HG03442 (cell line): ENCODE measurements around the gene EYA4.

ENCODE experiments used
- ATAC-seq: cut with Tn5 transposase; IDR thresholded peaks from one replicate; pipeline ENCODE4 v1.9.1; 2021; ENCODE audit warnings: mild to moderate bottlenecking, moderate library complexity; ENCODE audit not compliant: unreplicated experiment

EYA4 gene

DNA sequence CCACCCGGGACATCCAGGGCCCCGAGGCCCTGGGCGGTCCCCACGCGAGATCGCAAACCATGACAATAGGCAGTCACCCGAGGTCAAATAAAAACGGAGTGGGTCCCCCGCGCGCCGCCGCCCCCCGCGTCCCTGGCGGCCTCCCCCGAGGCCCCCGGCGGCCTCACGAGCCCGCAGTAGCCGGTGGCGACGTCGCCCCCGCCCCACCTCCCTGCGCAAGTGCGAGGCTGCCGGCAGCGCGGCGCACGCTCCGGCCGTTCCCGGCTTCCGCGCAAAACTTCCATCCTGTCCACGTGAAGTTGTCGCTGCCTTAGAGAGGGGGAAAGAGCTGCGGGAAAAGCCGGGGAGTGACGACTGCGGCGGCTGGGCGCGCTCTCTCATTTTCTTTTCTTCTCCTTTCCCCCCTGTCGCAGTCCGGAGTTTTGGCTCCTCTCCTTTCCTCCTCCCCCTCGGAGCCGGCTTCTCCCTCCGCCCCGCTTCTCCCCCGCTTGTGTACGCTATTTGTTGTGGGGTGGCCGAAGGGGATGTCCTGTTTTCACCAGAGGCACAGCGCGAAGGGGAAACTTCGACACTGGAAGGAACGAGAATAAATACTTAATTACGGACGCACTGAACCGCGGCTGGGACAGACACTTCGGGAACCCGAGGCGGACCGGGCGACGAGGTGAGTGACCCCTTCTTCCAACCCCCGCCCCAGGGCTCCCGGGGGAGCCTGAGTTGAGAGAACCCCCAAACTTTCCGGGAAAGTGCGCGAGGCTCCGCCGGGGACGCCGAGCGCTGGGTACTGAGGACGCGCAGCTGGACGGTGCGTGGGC, at the start of gene EYA4:
TSS of gene EYA4 (plus strand) at position 272 of the 815 bp plus-strand sequence. CDS start 33,424 bp downstream, outside the sequence.
- ATAC-seq = no peak

DNA sequence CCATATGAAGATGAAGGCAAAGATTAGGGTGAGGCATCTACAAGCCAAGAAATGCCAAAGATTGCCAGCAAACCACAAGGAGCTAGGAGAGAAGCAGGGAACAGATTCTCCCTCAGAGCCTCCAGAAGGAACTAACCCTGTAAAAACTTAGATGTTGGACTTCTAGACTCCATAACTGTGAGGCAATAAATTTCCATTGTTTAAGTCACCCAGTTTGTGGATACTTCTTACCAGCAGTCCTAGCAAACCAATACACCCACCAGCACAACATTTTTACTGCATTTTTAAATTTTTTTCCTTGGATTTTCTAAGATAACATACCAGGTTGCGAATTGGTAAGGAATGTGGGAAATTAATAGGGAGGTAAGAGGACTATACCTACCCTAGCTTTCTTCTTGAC, 47.8 kb upstream of the EYA4 start:
- ATAC-seq = no peak

DNA sequence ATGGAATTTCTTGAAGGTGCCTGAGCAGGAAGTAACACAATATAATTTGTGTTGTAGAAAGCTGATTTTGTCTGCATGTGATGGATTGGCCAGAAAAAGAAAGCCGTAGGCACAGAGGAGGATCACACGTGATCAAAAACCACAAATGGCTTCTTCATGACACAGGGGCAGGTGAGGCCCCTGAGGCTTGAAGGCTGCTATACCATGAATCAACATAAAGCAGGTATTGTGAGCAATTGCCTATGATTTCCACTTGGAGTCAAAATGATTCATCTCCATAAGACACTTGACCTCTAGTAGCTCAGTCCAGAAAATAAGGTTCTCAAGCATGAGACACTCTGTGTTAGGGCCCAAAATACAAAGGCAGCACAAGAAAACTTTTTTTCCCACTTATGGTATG, 42.4 kb upstream of the EYA4 start:
- ATAC-seq = no peak

GRCh38 chr6:133201231-133201630, 39.9 kb upstream of the EYA4 start:
- ATAC-seq = no peak

DNA sequence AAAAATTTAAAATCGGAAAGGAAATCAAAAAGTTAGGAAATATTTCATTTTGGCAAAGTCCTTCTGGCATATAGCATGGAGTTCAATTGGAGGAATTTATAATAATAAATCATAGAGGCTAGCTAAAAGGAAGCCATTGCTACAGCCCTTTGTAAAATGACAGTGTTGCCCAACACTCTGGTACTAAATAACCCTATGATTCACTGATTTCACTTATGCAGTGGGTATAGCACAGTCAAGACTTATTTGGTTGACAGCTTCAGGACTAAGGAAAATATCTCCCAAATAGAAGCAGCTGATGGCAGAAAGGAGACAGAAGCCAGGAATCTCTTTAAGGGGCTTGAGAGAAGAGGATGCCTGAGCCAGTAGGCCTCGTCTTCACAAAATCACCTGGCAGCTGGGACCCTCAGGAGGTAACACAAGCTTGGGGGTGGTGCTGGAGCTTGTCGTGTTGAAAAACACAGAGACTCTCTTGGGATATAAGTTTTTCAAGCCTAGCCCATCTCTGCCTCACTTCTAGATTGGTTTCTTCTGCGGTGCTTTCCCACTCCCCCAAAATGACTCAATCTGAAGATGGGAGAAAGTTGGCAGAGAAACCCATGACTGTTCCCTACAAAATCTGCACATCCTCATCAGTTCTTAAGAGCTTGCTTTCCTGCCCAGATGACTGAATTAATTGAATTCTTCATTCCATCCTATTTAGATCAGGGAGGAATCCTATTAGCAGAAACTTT, 38.4 kb upstream of the EYA4 start:
- ATAC-seq = no peak

DNA sequence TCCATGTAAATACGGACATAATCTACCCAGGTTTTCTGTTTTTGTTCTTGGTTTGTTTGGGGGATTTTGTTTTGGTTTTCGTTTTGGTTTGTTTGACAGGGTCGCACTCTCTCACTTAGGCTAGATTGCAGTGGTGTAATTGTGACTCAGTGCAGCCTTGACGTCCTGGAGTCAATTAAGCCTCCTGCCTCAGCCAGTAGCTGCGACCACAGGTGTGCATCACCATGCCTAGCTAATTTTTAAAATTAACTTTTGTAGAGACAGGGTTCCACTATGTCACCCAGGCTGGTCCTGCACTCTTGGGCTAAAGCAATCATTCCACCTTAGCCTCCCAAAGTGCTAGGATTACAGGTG, 37.8 kb upstream of the EYA4 start:
- no peak for ATAC-seq

GRCh38 chr6:133205304-133205703, 35.9 kb upstream of the EYA4 start:
- no peak for ATAC-seq

- ATAC-seq = no peak
Measured at GRCh38 chr6:133206942-133207341, 34.2 kb upstream of the EYA4 start.

- no peak for ATAC-seq
Measured at GRCh38 chr6:133207754-133208153, 33.4 kb upstream of the EYA4 start.

- no peak for ATAC-seq
Measured at GRCh38 chr6:133208183-133208755, 32.9 kb upstream of the EYA4 start.

DNA sequence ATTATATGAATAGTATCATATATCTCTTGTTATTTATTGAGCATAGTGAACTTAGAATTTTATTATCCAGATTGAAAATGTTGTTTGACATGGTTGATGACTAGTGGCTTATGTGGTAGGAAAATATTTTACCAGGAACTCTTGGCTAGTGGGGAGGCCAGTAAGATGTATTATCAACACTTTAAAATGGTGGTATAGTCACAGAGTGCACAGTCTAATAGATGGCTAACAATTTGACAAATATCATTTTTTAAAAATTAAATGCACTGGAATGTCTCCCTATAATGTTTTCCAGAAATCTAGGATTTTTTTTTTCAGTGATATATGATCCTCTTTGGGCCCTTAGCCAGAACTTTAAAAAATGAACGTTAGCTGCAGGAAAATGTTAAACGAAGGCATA, 26.9 kb upstream of the EYA4 start:
- no peak for ATAC-seq

- no peak for ATAC-seq
Measured at GRCh38 chr6:133218852-133219251, 22.3 kb upstream of the EYA4 start.

DNA sequence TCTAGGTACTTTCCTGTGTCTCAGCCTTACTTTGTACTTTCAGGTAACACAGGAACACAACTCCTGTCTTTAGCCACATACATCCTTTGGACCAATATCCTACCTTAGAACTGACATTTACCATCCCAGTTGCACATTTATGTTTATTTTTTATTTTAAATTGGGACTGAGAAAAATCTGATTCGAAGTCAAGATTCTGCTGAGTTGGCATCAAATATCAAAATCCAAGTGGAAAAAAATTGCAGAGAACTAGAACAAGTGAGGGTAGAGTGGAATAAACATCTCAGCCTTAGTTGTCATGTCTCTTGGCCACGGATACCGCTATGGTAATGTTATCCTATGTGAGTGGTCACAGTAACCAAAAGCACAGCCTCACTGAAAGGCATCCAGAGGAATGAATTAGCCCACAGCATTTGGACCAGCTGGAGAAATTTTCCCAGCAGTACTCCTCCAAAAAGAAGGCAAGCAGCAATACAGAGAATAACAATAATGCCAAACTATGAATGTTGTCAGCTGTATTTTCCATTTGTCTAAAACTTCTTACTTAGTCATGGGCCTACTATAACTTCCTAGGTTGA, 17.6 kb upstream of the EYA4 start:
- ATAC-seq = no peak

DNA sequence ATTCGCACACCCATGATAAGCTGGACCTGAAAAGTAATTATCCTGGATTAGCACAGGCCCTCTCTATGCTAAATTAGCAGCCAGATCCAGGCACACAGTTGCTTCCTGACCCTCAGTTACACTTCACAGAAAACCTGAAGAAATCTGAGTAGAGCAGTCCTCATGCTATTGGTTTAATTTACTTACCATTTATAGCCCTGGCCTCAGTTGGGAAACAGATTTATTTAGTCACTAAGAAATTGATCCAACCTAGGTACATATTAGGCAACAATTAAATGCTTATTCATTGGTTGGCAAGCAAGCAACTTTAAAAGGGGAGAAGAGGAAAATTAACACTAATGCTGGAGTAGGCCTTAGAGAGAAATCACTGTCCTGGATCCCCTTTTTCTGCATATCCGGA, 15.6 kb upstream of the EYA4 start:
- ATAC-seq = no peak

GRCh38 chr6:133227344-133227743, 13.8 kb upstream of the EYA4 start:
- no peak for ATAC-seq

DNA sequence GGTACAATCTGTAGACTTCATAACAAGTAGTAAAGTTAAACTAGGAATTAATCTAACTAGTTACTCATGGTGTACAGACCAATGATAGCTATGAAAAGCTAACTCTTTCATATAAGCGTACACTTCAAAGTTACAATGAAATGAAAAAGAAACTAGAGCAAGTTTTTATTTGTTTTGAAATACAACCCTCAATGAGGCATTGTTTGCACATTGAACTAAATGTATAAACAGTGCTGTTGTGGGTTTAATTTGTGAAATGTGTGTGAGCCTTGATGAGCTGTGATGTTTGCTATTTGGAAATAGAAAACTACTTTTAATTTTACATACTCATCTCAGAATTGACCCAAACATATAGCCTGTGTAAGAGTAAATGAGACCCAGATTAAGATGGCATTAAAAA, 11.1 kb upstream of the EYA4 start:
- ATAC-seq = no peak

GRCh38 chr6:133235221-133235620, 5.9 kb upstream of the EYA4 start:
- ATAC-seq = no peak

DNA sequence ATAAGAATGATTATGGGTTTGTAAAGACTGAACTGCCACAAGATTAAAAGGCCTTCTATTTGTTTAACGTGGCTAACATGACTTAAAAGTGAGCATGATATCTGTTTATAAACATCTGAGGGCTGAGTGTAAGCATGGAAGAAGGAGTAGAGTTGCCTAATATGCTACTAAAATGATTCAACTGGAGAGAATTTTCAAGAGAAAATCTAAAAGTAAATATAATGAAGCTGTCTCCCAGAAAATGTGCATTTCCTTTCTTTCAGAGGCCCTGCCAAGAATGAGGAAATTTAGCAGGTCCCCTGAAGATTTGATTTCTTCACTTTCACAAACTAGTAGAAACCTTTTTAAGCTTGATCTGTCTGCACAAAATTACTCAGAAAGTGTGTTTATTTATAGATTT, 4.2 kb upstream of the EYA4 start:
- ATAC-seq = no peak

- ATAC-seq = no peak
Measured at GRCh38 chr6:133240511-133241085, 559 bp upstream of the EYA4 start.

DNA sequence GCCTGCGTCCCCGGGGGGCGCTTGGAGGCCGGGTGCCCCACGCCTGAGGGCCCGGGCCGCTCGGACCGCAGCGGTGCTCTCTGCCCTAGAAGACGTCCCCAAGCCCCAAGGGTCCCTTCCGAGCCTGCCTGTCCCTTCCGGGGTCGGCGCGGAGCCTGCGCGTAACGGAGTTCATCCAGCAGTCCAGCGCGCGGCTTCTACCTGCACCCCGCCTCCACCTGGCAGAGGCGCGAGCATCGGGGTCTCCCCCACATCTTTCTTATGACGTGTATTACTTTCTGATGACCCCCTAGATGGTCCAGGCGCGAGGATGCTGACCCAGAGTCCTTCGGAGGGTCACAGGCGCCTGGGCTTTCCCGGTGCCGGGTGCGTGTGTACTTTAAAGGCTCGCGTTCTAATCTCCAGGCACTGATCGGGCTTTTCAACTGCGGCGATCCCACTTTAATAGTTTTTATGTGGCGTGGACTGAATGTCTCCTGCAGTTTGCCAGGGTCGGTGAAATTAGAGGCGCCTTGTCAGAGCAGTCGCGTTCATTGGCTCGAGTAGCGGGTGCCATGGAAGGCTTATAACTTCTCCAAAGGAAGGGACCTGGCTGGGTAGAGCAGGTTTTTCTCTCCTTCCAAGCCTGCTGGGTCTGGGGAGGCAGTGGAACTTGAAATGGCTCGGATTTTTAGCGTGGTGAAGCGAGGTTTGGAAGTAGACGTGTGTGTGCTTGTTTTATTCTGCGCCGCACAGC, 912 bp downstream of the EYA4 start:
- no peak for ATAC-seq
